ENCODE results near the gene CNEP1R1.

CNEP1R1 gene

DNA sequence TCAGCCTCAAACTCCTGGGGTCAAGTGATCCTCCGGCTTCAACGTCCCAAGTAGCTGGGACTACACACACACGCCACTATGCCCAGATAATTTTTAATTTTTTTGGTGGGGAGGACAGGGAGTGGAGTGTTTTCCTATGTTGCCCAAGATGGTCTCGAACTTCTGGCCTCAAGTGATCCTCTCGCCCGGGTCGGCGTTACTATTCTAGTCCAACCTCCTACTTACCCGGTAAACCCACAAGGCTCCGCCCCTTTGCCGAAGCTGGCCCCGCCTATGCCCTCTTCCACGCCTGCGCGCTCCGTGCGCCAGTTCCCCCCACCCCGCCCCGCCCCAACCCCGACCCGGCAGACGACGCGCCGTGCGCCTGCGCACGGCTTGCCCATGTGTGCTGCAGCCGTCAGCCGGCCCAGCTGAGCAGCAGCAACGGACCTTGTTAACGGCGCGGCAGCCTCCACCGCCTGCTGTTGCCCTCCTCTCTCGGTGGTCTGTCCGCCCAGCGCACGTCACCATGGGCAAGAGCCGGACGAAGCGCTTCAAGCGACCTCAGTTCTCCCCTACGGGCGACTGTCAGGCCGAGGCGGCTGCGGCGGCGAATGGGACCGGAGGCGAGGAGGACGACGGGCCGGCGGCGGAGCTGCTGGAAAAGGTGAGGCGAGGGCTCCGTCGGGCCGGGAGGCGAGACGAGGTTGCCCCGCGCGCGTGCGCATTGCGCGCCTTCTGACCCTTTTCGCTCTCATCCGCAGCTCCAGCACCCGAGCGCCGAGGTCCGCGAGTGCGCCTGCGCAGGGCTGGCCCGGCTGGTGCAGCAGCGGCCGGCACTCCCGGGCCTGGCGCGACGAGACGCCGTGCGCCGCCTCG is 40.8 kb downstream of the CNEP1R1 start, which contains the start of gene HEATR3:
HEATR3 (plus strand) TSS at position 347 of the 858 bp plus-strand sequence; CDS start at position 509, 162 bp downstream.
- peak; percentile 82 for DNase-seq

DNA sequence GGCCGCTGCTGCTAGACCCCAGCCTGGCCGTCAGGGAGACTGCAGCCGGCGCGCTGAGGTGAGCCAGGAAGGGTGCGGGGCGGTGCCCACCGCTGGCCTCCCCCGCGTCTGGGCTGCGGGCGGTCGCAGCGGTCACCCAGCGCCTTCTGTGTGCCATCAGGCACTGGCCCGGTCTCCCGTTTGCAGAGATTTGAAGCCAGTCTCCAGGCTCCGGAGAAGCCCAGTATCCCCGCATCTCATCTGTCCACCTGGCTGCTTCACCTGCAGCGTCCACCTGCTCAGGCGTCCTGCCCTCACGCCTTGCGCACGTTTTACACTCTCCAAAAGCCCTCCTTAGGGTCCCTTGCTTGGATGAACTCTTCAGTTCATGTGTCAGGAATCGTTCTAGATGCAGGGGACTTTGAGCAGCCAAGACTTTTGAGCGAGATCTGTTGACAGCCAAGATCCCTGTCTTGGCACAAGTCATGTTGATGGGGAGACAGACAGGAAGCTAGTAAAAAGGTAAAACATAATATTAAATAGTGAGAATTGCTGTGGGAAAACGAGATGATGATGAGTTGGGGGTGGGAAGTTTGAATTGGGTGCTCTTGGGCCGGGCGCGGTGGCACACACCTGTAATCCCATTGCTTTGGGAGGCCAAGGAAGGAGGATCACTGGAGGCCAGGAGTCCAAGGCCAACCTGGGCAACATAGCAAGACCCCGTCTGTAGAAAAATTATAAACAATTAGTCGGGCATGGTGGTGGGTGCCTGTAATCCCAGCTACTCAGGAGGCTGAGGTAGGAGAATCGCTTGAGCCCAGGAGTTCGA is 41.7 kb downstream of the CNEP1R1 start:
- no peak for DNase-seq

DNA sequence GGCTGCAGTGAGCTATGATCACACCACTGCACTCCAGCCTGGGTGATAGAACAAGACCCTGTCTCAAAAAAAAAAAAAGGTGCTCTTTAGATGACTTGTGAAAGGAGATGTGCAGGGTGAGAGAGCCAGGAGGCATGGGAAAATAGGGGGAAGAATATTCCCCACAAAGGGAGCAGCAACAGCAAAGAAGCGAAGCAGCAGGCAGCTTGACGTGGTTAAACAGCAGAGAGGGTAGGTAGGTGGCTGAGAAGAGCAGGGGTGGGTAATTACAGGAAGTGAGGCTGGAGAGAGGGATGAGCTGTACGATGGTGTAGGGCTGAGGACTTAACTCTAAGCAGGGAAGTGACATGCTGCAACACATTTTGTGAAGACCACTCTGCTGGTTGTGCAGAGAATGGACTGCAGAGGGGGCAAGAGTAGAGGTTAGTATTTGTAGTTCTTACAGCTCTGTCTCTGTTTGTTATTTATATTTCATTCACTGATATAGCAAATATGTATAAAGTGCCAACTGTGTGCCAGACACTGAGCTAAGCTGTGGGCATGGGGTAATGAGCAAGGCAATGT is 42.3 kb downstream of the CNEP1R1 start:
- DNase-seq = peak; percentile 35

DNA sequence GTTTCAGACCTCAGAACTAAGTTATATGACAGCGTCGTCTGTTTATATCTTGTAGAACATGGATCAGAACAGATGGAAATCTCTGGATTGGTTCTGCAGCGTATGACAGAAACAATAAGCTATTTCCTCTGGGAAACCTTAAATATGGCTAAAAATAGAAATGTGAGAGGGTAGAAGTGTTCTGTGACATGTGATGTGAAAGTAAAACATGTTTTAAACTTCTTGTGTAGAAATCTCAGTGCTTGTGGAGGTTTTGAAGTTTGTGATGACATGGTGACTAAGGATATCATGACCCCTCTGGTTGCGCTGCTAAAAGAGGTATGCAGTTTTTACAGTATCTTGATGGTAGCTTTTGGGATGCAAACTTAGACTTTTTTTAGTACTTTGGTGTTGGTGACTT is 43.5 kb downstream of the CNEP1R1 start:
- no peak for DNase-seq

DNA sequence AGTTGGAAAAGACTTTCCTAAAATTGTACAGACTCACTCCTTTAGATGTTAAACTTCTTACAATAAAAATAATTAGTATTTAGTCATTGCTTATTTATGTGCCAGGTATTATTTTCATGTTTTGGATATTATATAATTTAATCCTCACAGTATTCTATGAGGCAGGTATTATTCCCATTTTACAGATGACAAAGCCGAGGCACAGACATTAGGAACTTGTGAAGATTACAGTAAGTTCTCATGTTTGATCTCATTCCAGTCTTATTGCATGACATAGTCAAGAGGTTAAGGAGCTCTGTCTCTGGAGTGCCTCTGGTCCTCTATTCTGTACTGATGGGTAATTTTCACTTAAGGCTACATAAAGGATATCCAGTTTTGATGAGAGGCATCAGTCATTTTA is 44.0 kb downstream of the CNEP1R1 start:
- DNase-seq = no peak

DNA sequence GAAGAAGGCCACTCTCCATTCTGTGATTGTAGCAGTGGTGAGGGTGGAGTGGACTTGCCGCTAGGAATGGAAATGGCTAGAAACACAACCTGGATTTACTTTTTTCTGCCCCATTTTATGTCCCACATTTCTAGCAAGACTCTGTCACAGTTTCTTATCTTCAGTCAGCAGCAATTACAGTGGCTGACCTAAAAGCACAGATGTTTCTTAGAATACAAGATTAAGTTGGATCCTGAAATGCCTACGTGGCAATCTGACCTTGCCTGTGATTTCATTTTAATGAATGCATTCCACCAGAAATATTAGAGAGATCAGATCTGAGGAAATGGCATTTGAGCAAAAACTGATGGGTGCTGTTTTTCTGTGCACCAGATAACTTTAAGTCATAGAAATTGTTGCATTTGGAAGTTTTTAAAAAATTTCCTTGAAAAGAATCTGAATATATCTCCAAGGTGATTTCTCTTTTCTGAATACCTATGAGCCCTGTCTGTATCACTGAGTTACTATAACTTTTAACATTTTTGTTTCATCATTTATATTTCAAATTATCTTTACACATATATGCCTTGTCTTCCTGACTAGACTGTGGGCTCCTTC is 46.1 kb downstream of the CNEP1R1 start:
- DNase-seq = no peak

DNA sequence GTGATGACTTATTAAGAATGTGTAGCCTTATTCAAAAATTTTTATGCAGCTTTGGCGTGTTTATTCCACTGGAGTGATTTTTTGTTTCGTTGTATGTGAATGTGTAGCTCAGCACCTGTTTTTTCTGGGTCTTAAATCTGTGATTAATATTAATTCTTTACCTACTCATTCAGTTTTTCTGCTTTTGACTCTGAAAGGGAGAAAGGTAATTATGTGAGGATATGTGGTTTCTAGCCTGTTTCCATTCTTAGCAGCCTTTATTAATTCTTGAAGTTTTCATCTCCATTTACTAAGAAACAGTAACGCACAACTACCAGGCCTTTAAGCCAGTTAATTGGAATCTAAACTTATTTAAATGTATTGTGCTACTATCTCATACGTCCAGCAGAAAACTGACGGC is 47.7 kb downstream of the CNEP1R1 start:
- DNase-seq = no peak

DNA sequence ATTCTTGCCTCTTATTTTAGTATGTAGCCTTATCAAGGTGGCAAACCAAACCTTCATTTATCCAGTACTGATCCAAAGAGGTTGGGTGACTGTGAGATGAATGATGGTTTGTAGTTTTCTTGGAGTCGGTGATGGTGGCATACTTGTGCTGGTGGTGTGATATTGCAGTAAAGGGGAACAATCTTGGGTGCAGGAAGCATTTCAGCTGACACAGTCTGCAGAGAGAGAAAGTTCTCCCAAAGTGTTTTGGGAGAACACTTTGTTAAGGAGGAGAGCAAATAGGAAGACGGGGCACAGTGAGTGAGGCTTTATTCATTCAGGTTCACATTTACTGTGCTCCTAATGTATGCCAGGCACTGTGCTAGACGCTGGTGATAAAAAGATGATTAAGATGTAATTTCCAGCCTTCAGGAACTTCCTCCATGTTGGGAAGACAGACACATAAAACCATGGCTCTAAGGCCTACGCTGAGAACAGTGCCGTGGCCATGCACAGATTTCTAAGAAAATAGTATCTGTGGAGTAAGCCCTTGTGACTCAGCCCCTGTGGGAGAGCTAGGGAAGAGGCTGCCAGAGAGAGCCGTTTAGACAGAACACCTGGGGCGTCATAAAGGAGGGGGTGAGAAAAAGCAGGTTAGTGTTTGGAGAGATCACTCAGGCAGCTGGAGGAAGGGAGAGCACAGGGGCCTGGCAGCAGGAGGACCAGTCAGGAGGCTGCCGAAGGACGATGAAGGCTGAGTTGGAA is 54.5 kb downstream of the CNEP1R1 start:
- no peak for DNase-seq

DNA sequence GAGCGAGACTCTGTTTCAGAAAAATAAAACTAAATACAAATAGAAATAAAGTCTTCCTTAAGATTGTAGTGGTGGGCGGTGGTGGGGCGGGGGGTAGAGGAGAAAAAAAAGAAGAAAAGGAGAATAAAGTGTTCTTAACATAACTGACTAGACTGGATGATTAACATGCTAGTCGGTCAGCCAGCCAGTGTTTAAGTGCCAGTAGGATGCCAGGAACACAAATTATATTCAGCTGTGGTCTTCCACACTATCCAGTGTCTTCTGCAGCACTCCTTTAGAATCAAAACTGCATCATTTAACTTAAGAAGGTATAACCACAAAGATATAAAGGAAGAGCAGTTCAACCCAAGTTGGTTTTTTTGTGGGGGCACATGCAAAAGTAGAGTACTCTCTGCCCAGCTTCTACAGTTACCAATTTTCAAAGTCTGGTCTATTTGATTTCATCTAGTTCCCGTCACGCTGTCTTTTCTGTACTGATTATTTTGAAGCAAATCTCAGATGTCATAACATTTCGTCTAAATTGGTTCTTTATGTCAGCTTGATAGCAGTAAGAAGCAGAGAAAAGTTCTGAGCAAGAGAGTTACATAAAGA is 56.5 kb downstream of the CNEP1R1 start:
- DNase-seq = no peak

DNA sequence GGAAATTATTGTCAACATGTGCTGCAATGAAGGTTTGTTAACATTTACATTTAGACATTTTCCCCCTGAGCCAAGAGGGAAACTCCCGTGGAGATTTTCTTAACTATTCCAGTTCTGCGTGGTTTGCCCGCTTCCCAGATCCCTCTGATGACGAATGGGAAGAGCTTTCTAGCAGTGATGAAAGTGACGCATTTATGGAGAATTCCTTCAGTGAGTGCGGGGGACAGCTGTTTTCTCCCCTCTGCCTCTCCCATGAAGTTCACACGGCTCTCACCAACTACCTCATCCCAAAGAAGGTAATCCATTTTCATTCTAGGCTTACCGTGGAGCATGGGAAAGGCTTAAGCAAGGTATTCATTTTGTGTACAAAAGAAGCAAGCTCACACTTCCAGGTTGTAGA is 59.0 kb downstream of the CNEP1R1 start:
- DNase-seq = no peak

DNA sequence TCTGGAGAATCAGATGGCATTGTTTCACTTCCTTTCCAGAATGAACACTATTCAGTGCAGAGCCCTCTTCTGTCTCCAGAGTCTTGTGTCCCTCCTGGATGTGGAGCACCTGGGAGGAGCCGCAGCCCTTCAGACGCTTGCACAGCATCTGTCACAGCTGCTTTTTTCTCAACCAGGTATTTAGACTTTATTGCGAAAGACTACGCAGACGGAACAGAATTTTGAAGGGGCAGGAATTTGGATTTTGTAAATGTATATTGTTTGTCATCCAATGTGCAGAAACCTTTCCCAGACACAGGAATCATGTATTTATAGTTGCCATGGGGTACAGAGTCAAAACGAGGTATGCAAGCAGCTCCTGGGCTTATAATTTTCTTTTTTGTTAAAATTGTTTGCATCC is 61.2 kb downstream of the CNEP1R1 start:
- no peak for DNase-seq

Measured in amniotic stem cell (primary cell).